Epithelial cell of proximal tubule (primary cell): ENCODE measurements around the gene ANXA9. TPM values are rescaled to one million over a fixed set of nuclear protein-coding genes. Genes with fewer than 3 reads are reported as not detected.

ENCODE experiments used
- DNase-seq: peaks from one replicate; pipeline ENCODE4 v3.0.0-alpha.2; 2011; ENCODE audit warnings: low read depth
- H3K4me3 ChIP-seq: 2 replicates; pipeline ENCODE4 v1.5.1; 2011; ENCODE audit warnings: low read depth, mild to moderate bottlenecking, low read length
- CTCF ChIP-seq: conservative IDR thresholded peaks from 2 replicates; pipeline ENCODE4 v1.5.1; 2012; ENCODE audit warnings: low read depth, mild to moderate bottlenecking, low read length
- total RNA-seq: library from RNA; depleted of rRNA; stranded (reverse); fragments of >200 nt; gene quantifications from 2 replicates; pipeline ENCODE4 v1.2.3, GENCODE V29; 2015

Gene ANXA9
- total RNA-seq, 1 donor from 2014 or later, result 0.12 TPM

DNA sequence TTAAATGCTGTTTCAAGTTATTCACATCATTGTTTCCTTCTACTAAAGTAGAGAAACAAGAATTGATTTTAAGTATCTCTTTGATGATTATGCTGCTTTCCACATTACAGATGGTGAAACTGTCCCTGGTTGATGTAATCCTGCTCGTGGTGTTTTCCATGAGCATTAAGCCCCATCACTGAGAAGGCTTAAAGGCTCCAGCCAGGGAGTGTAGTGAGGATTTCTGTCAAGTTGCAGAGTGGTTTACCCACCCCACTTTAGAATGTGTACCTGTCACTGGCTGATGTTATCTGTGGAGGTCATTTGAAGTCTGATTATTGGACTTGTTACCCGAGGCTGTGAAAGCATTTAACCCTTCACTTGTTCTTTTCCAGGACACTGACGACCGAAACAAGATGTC is 20.3 kb upstream of the ANXA9 start:
- TF ChIP-seq CTCF, result no peak
- DNase-seq, result no peak
- H3K4me3 ChIP-seq, result no peak overlapping the region

DNA sequence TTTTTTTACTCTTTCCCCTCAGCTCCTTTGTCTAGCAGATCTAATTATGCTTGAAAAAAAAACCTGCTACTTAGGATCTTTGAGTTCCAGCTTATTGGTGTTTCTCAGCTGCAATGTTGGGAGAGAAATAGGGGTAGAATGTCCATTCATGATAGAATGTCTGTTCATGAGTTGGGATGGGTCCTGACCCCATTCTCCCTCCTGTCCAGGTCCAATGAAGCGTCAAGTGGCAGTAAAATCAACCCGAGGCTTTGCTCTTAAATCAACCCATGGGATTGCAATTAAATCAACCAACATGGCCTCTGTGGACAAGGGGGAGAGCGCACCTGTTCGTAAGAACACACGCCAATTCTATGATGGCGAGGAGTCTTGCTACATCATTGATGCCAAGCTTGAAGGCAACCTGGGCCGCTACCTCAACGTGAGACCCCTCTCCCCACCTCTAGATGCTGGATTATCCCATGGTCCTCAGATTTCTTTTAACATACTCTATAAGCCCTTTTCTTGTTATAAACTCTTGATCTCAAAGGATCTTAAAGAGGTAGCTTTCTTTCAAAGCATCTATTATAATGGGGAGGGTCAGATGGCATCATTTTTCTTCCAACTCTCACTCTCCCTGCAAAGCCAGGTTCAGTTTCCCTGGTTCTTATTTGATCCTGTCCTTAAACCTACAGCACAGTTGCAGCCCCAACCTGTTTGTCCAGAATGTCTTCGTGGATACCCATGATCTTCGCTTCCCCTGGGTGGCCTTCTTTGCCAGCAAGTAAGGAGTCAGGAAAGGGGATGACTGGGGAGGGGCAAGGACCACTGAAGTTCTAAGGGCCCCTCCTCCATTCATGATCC is 18.6 kb upstream of the ANXA9 start:
- TF ChIP-seq CTCF, result no peak
- DNase-seq, result no peak
- no peak overlapping the region for H3K4me3 ChIP-seq

- no peak overlapping the region for H3K4me3 ChIP-seq
- TF ChIP-seq CTCF, result no peak
- no peak for DNase-seq
These were observed 18.0 kb upstream of the ANXA9 start for GRCh38 chr1:150964164-150964489.

DNA sequence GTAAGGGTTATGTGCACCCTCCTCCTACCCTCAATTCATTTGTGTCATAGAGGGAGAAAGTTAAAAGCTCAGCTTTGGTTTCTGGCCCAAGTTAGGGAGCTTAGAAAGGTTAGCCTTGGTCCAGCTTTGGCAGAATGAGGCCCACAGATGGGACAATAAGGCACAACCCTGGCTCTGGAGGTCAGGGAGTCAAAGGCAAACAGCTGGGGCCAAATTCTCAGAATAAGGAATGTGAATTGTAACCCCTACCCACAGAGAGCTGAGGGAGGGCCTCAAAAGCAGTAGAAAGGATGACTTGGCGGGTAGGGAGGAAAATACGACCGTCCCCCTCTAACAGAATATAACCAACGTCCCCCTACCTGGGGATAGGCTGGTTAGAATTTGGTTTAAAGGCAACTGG is 16.5 kb upstream of the ANXA9 start:
- no peak for TF ChIP-seq CTCF
- DNase-seq, result no peak
- H3K4me3 ChIP-seq, result no peak overlapping the region

GRCh38 chr1:150966011-150966410 is 16.1 kb upstream of the ANXA9 start:
- no peak for DNase-seq

DNA sequence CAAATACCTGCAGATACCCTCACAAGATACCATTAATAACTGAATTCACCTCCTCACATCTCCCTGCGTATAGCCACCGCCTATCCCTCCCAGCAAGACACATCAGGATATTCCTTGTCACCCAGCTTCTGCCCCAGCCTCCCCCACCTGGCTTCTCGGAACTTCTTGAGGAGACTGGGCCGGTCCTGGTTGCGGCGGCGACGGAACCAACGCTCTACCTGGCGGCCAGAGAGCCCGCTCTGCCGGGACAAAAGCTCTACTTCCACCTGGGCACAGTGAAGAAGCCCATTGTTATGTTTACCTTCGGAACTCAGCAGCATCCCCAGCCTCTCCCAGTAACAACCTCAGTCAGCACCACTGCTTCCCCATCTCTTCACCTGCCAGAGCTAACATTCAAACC is 14.2 kb upstream of the ANXA9 start:
- no peak overlapping the region for H3K4me3 ChIP-seq
- TF ChIP-seq CTCF, result no peak
- DNase-seq, result no peak

More at GRCh38 chr1:150966011-150966410, 16.1 kb upstream of the ANXA9 start:
- no peak overlapping the region for H3K4me3 ChIP-seq
- TF ChIP-seq CTCF, result no peak

DNA sequence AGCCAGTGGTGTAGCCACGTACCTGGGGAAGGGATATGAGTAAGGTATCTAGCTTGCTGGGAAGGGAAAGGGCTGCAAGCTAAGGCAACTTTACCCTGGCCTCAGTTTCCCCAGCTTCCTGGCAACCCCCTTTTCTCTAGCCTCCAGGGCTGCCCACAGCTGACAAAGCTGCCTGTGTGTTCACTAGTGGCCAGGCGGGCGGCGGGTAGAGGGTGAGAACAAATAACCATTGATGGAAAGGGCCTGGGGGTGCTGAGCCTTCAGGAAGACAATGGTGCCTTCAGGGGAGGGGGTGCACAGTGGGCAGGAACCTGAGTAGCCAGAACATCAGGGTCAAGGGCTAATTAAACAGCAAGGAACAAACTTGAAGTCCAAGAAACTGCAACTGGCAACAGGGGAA is 13.6 kb upstream of the ANXA9 start:
- TF ChIP-seq CTCF, result no peak
- DNase-seq, result no peak
- H3K4me3 ChIP-seq, result no peak overlapping the region
